ENCODE measurements around the gene MCTP1.

Gene MCTP1

DNA sequence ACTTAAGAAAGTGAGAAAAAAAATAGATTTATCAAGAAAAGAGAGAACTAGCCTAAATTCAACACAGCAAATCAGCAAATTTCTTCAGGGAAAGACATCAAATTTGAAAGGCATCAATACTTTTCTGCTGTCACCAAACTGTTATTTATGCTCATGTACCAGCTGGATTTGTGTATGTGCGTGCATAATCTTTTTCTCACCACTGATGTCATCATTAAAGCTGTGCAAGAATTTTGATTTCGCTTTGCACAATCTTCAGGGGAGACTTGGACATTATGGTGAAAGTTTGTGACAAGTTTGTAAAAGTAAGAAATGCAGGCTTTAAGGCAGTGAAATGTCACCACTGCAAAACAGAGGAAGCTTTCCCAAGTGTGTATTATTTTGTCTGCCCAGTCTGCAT is 451.0 kb downstream of the MCTP1 start:
- TF ChIP-seq TCF12 (IDR thresholded peaks at IDR 0.05; ENCODE audit: low read depth): no peak
- TF ChIP-seq YY1 (IDR thresholded peaks at IDR 0.05; ENCODE audit: low read depth): no peak
- TF ChIP-seq REST (IDR thresholded peaks at IDR 0.05; ENCODE audit: low read depth): no peak
- TF ChIP-seq CREB1 (IDR thresholded peaks at IDR 0.05; ENCODE audit: low read depth): no peak
- TF ChIP-seq FOXM1 (IDR thresholded peaks at IDR 0.05; ENCODE audit: borderline replicate concordance, low read depth): no peak
- TF ChIP-seq USF1 (IDR thresholded peaks at IDR 0.05): no peak
- no peak for TF ChIP-seq TAF1 (IDR thresholded peaks at IDR 0.05; ENCODE audit: low read depth)
- TF ChIP-seq CEBPB (IDR thresholded peaks at IDR 0.05): no peak
- no peak for TF ChIP-seq MAX (IDR thresholded peaks at IDR 0.05)
- TF ChIP-seq ZBTB7A (IDR thresholded peaks at IDR 0.05; ENCODE audit: low read depth): no peak
- no peak for TF ChIP-seq EGR1 (IDR thresholded peaks at IDR 0.05)
- no peak for TF ChIP-seq EP300 (IDR thresholded peaks at IDR 0.05; ENCODE audit: borderline replicate concordance)
- TF ChIP-seq RAD21 (IDR thresholded peaks at IDR 0.05; ENCODE audit: low read depth): no peak

DNA sequence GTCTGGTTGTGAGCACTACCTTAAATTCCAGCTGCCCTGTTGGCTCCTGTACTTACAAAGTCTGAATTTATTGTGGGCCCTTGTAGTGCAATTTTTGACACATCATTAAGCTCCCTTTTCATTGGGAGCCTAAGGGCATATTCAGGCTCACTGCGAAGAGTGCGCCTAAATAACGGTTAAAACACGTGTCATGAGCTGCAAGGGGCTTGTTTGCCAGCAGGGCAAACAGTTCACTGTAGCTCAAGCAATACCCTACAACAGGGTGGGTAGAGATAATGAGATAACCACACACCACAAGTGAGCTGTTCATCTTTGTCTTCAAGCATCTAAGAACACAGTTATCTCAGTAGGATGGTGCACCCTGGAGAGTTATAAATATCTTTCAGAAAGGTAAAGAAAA is 452.2 kb downstream of the MCTP1 start:
- no peak for TF ChIP-seq USF1 (IDR thresholded peaks at IDR 0.05)
- no peak for TF ChIP-seq EGR1 (IDR thresholded peaks at IDR 0.05)
- no peak for TF ChIP-seq TEAD4 (IDR thresholded peaks at IDR 0.05)
- no peak for TF ChIP-seq TCF12 (IDR thresholded peaks at IDR 0.05; ENCODE audit: low read depth)
- no peak for TF ChIP-seq MAX (IDR thresholded peaks at IDR 0.05)
- no peak for TF ChIP-seq EP300 (IDR thresholded peaks at IDR 0.05; ENCODE audit: borderline replicate concordance)
- no peak for TF ChIP-seq ZBTB7A (IDR thresholded peaks at IDR 0.05; ENCODE audit: low read depth)
- TF ChIP-seq CREB1 (IDR thresholded peaks at IDR 0.05; ENCODE audit: low read depth): no peak
- TF ChIP-seq REST (IDR thresholded peaks at IDR 0.05; ENCODE audit: low read depth): no peak
- no peak for TF ChIP-seq NFIC (IDR thresholded peaks at IDR 0.05)
- TF ChIP-seq RAD21 (IDR thresholded peaks at IDR 0.05; ENCODE audit: low read depth): no peak
- no peak for TF ChIP-seq TAF1 (IDR thresholded peaks at IDR 0.05; ENCODE audit: low read depth)
- TF ChIP-seq FOXM1 (IDR thresholded peaks at IDR 0.05; ENCODE audit: borderline replicate concordance, low read depth): no peak

- no peak for TF ChIP-seq REST (IDR thresholded peaks at IDR 0.05; ENCODE audit: low read depth)
- no peak for TF ChIP-seq TAF1 (IDR thresholded peaks at IDR 0.05; ENCODE audit: low read depth)
- no peak for TF ChIP-seq CREB1 (IDR thresholded peaks at IDR 0.05; ENCODE audit: low read depth)
- peak; percentile 41 for TF ChIP-seq RAD21 (IDR thresholded peaks at IDR 0.05; ENCODE audit: low read depth)
Measured at GRCh38 chr5:94830520-94830919, 454.4 kb downstream of the MCTP1 start.

DNA sequence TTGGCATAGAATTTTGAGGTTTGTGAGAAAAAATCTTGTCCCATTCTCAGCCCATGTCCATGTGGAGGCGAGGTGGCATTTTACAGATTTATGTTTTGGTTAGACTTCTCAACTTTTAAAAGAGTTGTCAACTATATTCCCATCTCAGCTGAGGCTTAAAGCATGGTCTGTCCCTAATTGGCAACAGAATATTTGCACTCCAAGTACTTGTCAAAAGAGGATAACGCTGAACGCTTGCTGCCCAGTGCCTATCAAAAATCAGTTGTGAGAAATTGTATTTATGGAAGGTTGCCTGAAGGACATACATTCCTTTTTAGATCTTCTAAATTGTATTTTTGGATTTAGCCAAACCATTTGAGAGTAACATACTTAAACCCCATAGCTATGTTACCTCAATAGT is 464.4 kb downstream of the MCTP1 start:
- TF ChIP-seq USF1 (IDR thresholded peaks at IDR 0.05) (no peak), EP300 (IDR thresholded peaks at IDR 0.05; ENCODE audit: borderline replicate concordance) (no peak), TCF12 (IDR thresholded peaks at IDR 0.05; ENCODE audit: low read depth) (no peak), TAF1 (IDR thresholded peaks at IDR 0.05; ENCODE audit: low read depth) (no peak), MAX (IDR thresholded peaks at IDR 0.05) (no peak), CEBPB (IDR thresholded peaks at IDR 0.05) (no peak), TEAD4 (IDR thresholded peaks at IDR 0.05) (no peak), EGR1 (IDR thresholded peaks at IDR 0.05) (no peak), RAD21 (IDR thresholded peaks at IDR 0.05; ENCODE audit: low read depth) (no peak), ZBTB7A (IDR thresholded peaks at IDR 0.05; ENCODE audit: low read depth) (no peak), YY1 (IDR thresholded peaks at IDR 0.05; ENCODE audit: low read depth) (no peak), NFIC (IDR thresholded peaks at IDR 0.05) (no peak)
